Measurements from ENCODE around the gene PTGFR.

- TF ChIP-seq GABPA (IDR thresholded peaks at IDR 0.05; ENCODE audit: low read depth), result no peak
- TF ChIP-seq BHLHE40 (IDR thresholded peaks at IDR 0.05; ENCODE audit: borderline replicate concordance in 1 of 2, low read depth in 2 of 2, low read length in 1 of 2), result no peak
- TF ChIP-seq RFX5 (IDR thresholded peaks at IDR 0.05; ENCODE audit: low read depth, low read length), result no peak
- no peak for TF ChIP-seq POLR2A (IDR thresholded peaks at IDR 0.05; ENCODE audit: low read depth, low read length)
Measured at GRCh38 chr1:78559680-78560079, 68.9 kb downstream of the PTGFR start.
